ENCODE measurements around the gene OR6N2.

GRCh38 chr1:158809862-158810261, 28.9 kb upstream of the OR6N2 start:
- TF ChIP-seq CTCF (IDR thresholded peaks at IDR 0.05) (no peak), POLR2AphosphoS5 (IDR thresholded peaks at IDR 0.05) (no peak)

Data from prostate gland (tissue), 2 donors.